C1 segment of cervical spinal cord (tissue), 14 donors: Measurements from ENCODE around the gene UCKL1.

Source experiments
- DNase-seq, 14 donors: peaks; one replicate each; lab custom pipeline; 2025; lab: John Stamatoyannopoulos, UW

Gene UCKL1

GRCh38 chr20:63892402-63892801, 63.8 kb downstream of the UCKL1 start:
- DNase-seq, result no peak

GRCh38 chr20:63891061-63892002, 64.9 kb downstream of the UCKL1 start:
- no peak for DNase-seq

GRCh38 chr20:63890616-63891015, 65.6 kb downstream of the UCKL1 start:
- no peak for DNase-seq

- no peak for DNase-seq
Observed at GRCh38 chr20:63890201-63890576, 66.0 kb downstream of the UCKL1 start.
